Type B pancreatic cell (in vitro differentiated cells): ENCODE data around the gene PRAMEF2. TPM values are rescaled to one million over a fixed set of nuclear protein-coding genes. Genes with fewer than 3 reads are reported as not detected.
"Not testable (repeated sequence)": the region's sequence is repeated elsewhere in the genome, so short reads cannot be mapped to it uniquely, and the experiment has no call there.

Experiments used
- DNase-seq: peaks from one replicate; pipeline ENCODE4 v3.0.0; 2021; ENCODE audit warnings: mixed read lengths; ENCODE audit not compliant: unreplicated experiment; ENCODE audit errors: extremely low spot score
- H3K27ac Mint-ChIP-seq: 2 replicates; pipeline ENCODE4 v1.8.0; 2021; ENCODE audit warnings: mild to moderate bottlenecking, mixed read lengths
- H3K27me3 Mint-ChIP-seq: 2 replicates; pipeline ENCODE4 v1.8.0; 2021; ENCODE audit warnings: mixed read lengths
- H3K36me3 Mint-ChIP-seq: 2 replicates; pipeline ENCODE4 v1.8.0; 2021; ENCODE audit warnings: mixed read lengths
- H3K4me1 Mint-ChIP-seq: one replicate; pipeline ENCODE4 v1.8.0; 2021; ENCODE audit warnings: mixed read lengths; ENCODE audit not compliant: unreplicated experiment
- H3K4me3 Mint-ChIP-seq: 2 replicates; pipeline ENCODE4 v1.8.0; 2021; ENCODE audit warnings: mild to moderate bottlenecking, mixed read lengths
- H3K9me3 Mint-ChIP-seq: 2 replicates; pipeline ENCODE4 v1.8.0; 2021; ENCODE audit warnings: mixed read lengths
- total RNA-seq: library from RNA; stranded (reverse); gene quantifications from 2 replicates; pipeline ENCODE4 v1.2.1, GENCODE V29; 2021; ENCODE audit warnings: low replicate concordance
- TF ChIP-seq, protein P1 (sequence below): fragments of 200-600 bp; sonication (generic); conservative IDR thresholded peaks from 2 replicates; pipeline ENCODE4 v1.5.0; 2021; ENCODE audit warnings: antibody characterized with exemption, mild to moderate bottlenecking

Gene PRAMEF2
- total RNA-seq, 1 donor from 2014 or later: not detected

DNA sequence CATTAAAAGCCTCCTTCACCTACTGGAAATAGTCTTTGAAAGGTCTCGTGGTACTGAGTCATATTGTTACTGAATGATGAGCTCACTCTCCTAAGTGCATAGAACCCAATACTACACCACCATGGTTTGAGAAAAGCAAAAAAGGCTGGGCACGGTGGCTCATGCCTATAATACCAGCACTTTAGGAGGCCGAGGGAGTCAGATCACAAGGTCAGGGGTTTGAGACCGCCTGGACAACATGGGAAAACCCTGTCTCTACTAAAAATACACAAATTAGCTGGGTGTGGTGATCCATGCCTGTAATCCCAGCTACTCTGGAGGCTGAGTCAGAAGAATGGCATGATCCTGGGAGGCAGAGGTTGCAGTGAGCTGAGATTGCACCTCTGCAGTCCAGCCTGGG is 5.1 kb upstream of the PRAMEF2 start:
- H3K27ac Mint-ChIP-seq: no peak overlapping the region
- no peaks in the 10 kb centered on the region for H3K36me3 Mint-ChIP-seq
- no peak for DNase-seq
- no peaks in the 10 kb centered on the region for H3K27me3 Mint-ChIP-seq
- no peaks in the 10 kb centered on the region for H3K4me1 Mint-ChIP-seq
- no peak overlapping the region for H3K4me3 Mint-ChIP-seq
- no peaks in the 10 kb centered on the region for H3K9me3 Mint-ChIP-seq
- TF ChIP-seq, protein P1, sequence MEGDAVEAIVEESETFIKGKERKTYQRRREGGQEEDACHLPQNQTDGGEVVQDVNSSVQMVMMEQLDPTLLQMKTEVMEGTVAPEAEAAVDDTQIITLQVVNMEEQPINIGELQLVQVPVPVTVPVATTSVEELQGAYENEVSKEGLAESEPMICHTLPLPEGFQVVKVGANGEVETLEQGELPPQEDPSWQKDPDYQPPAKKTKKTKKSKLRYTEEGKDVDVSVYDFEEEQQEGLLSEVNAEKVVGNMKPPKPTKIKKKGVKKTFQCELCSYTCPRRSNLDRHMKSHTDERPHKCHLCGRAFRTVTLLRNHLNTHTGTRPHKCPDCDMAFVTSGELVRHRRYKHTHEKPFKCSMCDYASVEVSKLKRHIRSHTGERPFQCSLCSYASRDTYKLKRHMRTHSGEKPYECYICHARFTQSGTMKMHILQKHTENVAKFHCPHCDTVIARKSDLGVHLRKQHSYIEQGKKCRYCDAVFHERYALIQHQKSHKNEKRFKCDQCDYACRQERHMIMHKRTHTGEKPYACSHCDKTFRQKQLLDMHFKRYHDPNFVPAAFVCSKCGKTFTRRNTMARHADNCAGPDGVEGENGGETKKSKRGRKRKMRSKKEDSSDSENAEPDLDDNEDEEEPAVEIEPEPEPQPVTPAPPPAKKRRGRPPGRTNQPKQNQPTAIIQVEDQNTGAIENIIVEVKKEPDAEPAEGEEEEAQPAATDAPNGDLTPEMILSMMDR: no peak

DNA sequence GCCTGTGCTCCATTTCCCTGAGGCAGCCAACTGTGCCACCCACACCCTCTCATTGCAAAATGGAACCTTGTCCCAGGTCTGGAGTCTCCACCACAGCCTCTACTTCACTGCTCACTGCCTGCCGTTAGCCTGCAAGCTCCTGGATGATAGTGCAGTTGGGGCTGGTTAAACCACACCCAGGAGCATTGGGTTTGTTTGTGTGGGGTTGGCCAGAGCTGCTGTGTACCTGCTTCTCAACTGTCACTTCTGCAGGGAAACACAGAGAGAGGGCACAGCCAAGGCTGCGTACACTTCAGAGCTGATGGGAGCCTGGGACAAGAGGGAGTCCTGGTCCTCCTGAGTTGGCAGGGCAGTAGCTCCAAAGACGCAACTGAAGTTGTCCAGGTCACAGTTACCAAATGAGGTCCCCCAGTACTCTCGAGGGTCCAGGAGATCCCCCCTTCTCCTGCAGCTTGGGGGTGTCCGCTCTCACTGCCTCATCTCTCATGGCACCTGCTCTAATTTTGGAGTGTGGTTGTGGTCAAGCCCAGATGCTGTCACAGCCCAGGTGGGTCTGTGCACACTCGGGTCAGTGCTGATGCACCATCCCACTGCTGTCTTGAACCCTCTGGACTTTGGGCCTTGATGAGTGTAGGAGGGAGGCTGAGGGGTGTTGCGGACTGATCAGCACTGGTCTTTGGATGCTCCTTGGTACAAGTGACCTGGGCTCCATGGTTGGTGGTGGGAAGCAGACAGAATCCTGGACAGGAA is 6.4 kb downstream of the PRAMEF2 start:
- not testable (repeated sequence) for H3K36me3 Mint-ChIP-seq, H3K4me3 Mint-ChIP-seq, H3K9me3 Mint-ChIP-seq, H3K27ac Mint-ChIP-seq, H3K4me1 Mint-ChIP-seq, H3K27me3 Mint-ChIP-seq, DNase-seq

DNA sequence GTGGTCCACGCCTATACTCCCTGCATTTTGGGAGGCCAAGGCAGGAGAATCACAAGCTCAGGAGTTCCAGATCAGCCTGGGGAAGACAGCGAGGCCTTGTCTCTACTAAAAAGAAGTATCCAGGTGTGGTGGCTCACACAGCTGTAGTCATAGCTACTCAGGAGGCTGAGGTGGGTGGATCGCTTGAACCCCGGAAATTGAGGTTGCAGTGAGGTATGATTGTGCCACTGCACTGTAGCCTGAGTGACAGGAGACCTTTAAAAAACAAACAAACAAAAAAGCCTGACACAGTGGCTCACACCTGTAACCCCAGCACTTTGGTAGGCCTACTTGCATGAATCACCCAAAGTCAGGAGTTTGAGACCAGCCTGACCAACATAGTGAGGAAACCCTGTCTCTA is 21.6 kb downstream of the PRAMEF2 start:
- H3K4me1 Mint-ChIP-seq, H3K4me3 Mint-ChIP-seq, H3K36me3 Mint-ChIP-seq, H3K9me3 Mint-ChIP-seq, H3K27me3 Mint-ChIP-seq, DNase-seq, H3K27ac Mint-ChIP-seq: not testable (repeated sequence)

DNA sequence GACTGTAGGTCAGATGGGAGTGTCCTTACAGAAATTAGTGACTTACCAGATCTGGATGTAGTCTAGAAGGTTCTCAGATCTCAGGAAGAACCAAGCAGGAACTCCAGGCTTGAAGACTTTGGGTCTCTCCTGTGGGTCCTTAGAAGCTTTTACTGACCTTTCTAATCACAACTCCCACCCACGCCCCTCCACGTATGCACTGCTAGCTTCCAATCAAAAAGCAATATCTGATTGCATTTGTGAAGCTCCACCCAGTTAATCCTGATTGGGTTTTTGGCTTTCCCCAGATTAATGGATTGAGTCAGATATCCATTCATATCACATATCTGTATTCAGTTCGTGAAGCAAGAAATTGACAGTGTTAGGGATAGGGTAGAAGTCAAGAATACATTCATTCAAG is 29.2 kb downstream of the PRAMEF2 start, which contains the start of gene PRAMEF4:
Gene PRAMEF4 (minus strand): TSS at position 101 of the 400 bp plus-strand sequence. CDS start 2,807 bp downstream, outside the sequence.
- not testable (repeated sequence) for H3K4me3 Mint-ChIP-seq, H3K27ac Mint-ChIP-seq, H3K4me1 Mint-ChIP-seq, H3K36me3 Mint-ChIP-seq, H3K27me3 Mint-ChIP-seq, DNase-seq, H3K9me3 Mint-ChIP-seq

DNA sequence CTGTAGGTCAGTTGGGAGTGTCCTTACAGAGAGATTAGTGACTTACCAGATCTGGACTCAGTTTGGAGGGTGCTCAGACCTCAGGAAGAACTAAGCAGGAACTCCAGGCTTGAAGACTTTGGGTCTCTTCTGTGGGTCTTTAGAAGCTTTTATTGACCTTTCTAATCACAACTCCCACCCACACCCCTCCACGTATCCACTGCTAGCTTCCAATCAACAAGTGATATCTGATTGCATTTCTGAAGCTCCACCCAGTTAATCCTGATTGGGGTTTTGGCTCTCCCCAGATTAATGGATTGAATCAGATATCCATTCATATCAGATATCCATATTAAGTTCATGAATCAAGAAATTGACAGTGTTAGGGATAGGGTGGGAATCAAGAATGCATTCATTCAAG is 41.3 kb downstream of the PRAMEF2 start, which contains the start of gene PRAMEF10:
Gene PRAMEF10 (minus strand): TSS at position 101 of the 400 bp plus-strand sequence. CDS start 2,423 bp downstream, outside the sequence.
- not testable (repeated sequence) for H3K27me3 Mint-ChIP-seq, H3K4me3 Mint-ChIP-seq, H3K27ac Mint-ChIP-seq, H3K9me3 Mint-ChIP-seq, H3K4me1 Mint-ChIP-seq, H3K36me3 Mint-ChIP-seq, DNase-seq

DNA sequence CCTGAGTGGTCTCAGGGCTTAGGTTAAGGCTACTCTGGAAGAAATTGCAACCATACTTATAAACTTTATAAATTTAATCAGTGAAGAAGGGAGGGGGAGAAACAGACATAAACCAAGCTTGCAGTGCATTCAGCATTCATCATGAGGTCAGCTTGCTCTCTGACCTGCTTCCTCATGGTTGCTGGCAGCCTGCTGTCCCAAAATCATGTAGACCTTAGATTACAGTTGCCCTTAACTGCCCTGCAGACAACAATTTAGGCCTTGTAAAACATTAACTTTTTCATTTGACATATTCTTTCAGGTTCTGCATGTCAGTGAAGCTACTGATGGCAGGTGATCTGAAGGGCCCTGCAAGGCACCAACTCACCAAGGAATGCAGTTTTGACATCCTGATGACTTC is 42.3 kb downstream of the PRAMEF2 start:
- H3K36me3 Mint-ChIP-seq, H3K27ac Mint-ChIP-seq, H3K4me3 Mint-ChIP-seq, H3K9me3 Mint-ChIP-seq, H3K4me1 Mint-ChIP-seq, H3K27me3 Mint-ChIP-seq, DNase-seq: not testable (repeated sequence)

DNA sequence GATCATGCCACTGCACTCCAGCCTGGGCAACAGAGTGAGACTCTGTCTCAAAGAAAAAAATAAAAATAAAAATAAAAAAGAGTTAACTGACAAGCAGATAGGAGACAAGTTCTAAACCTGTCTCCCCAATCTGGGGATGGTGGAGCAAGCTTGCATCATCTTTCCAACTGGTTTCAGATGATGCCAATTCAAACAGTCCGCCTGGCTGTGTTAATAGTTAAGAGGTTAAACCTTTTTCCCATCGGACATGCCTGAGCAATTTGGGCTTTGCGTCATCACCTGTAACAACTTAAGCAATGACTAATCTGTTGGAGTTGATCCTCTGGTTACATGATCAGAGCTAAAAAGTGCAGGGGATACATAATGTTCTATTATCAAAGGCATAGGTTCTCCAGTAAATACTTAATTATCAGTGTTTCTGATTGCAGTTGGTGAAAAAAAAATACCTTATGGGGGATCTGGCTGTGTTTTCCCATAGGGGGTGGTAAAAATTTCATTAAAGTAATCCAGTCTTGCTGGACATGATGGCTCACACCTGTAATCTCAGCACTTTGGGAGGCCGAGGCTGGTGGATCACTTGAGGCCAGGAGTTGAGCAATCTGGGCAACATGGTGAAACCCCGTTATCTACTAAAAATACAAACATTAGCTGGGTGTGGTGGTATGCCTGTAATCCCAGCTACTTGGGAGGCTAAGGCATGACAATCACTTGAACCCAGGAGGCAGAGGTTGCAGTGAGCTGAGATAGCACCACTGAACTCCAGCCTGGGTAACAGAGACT is 47.1 kb downstream of the PRAMEF2 start:
- not testable (repeated sequence) for DNase-seq, H3K27me3 Mint-ChIP-seq, H3K36me3 Mint-ChIP-seq, H3K4me1 Mint-ChIP-seq, H3K4me3 Mint-ChIP-seq, H3K9me3 Mint-ChIP-seq, H3K27ac Mint-ChIP-seq

Other genes starting within 250 kb of the PRAMEF2 start
- 143 and 276 TPM in 2 replicates for gene DHRS3, start 238.9 kb upstream of the PRAMEF2 start, total RNA-seq
- gene AADACL4, start 213.0 kb upstream of the PRAMEF2 start, total RNA-seq: not detected in 2 replicates
- not detected in 2 replicates for gene AADACL3, start 141.0 kb upstream of the PRAMEF2 start, total RNA-seq
- gene CFAP107, start 110.9 kb upstream of the PRAMEF2 start, total RNA-seq: 1.4 and 2.7 TPM in 2 replicates
- gene PRAMEF12, start 83.3 kb upstream of the PRAMEF2 start, total RNA-seq: not detected in 2 replicates
- not detected in 2 replicates for gene PRAMEF1, start 65.7 kb upstream of the PRAMEF2 start, total RNA-seq
- gene PRAMEF11, start 25.7 kb upstream of the PRAMEF2 start, total RNA-seq: not detected in 2 replicates
- not detected in 2 replicates for gene HNRNPCL1, start 8.4 kb upstream of the PRAMEF2 start, total RNA-seq
- not detected in 2 replicates for gene PRAMEF4, start 29.1 kb downstream of the PRAMEF2 start, total RNA-seq
- not detected in 2 replicates for gene PRAMEF10, start 41.2 kb downstream of the PRAMEF2 start, total RNA-seq
- not detected in 2 replicates for gene PRAMEF7, start 59.5 kb downstream of the PRAMEF2 start, total RNA-seq
- not detected in 2 replicates for gene PRAMEF6, start 90.5 kb downstream of the PRAMEF2 start, total RNA-seq
- not detected in 2 replicates for gene PRAMEF27, start 199.5 kb downstream of the PRAMEF2 start, total RNA-seq
- gene HNRNPCL3, start 203.7 kb downstream of the PRAMEF2 start, total RNA-seq: not detected in 2 replicates
- gene PRAMEF25, start 213.7 kb downstream of the PRAMEF2 start, total RNA-seq: not detected in 2 replicates